Nephron (organoid): ENCODE measurements around the gene PHLDA2.

Experiments used
- H3K27ac Mint-ChIP-seq, 3 experiments: 2 replicates each; pipeline ENCODE4 v1.8.0; 2020; ENCODE audit warnings: mixed read lengths in 3 of 3, mild to moderate bottlenecking in 2 of 3, moderate library complexity in 1 of 3
- H3K27me3 Mint-ChIP-seq: 2 replicates; pipeline ENCODE4 v1.8.0; 2021; ENCODE audit warnings: low read depth, mild to moderate bottlenecking, moderate library complexity, mixed read lengths
- H3K36me3 Mint-ChIP-seq: 2 replicates; pipeline ENCODE4 v1.8.0; 2020; ENCODE audit warnings: low read depth, mixed read lengths
- H3K4me1 Mint-ChIP-seq: 2 replicates; pipeline ENCODE4 v1.8.0; 2020; ENCODE audit warnings: mixed read lengths
- H3K4me3 Mint-ChIP-seq, 3 experiments: 2 replicates each; pipeline ENCODE4 v1.8.0; 2020; ENCODE audit warnings: mild to moderate bottlenecking in 3 of 3, mixed read lengths in 3 of 3, moderate library complexity in 2 of 3
- H3K9me3 Mint-ChIP-seq: 2 replicates; pipeline ENCODE4 v1.8.0; 2020; ENCODE audit warnings: mixed read lengths
- TF ChIP-seq, protein P1 (sequence below), 3 experiments: fragments of 200-600 bp; sonication (generic); IDR thresholded peaks; one replicate each; pipeline ENCODE4 v1.5.0; 2021; ENCODE audit warnings: antibody characterized with exemption in 3 of 3; ENCODE audit not compliant: unreplicated experiment in 3 of 3

Gene PHLDA2

DNA sequence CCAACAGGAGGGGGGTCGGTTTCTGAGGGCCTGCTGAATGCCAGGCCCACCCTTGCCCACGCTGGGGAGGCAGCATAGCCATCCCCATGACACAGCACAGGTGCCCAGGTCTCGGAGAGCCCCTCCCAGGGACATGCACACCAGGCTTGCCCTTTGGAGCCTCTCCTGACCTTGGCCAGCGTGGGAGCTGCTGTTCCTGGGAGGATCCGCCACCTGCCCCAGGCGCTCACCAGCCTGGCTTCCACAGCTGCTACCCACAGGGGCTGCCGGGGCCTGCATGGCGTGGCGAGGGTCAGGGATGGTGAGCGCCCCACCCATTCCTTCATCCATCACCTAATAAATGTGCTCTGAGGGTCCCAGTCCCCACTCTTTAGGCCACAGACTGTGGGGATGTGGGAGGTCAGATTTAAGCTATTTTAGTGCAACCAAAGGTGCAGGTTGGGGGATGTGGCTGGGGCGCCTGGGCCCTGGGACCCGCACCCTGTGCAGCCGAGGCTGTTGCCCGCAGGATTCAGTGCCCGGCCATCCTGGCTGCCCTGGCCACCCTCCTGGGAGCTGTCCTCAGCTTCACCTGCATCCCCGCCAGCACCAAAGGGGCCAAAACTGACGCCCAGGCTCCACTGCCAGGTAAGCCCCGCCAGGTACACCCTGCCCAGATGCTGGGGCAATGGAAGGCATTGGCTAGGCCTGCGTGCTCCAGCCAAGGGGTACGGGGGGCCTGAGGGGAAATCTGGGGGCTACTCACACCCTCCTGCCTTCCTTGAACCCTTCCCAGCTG lies 12.9 kb downstream of the PHLDA2 start:
- no peak overlapping the region for H3K27ac Mint-ChIP-seq
- no peak overlapping the region for H3K4me3 Mint-ChIP-seq
- peaks cover 5% of the 10 kb centered on the region for H3K27me3 Mint-ChIP-seq
- no peaks in the 10 kb centered on the region for H3K4me1 Mint-ChIP-seq
- H3K36me3 Mint-ChIP-seq = no peaks in the 10 kb centered on the region
- H3K9me3 Mint-ChIP-seq = no peaks in the 10 kb centered on the region
- TF ChIP-seq, protein P1, sequence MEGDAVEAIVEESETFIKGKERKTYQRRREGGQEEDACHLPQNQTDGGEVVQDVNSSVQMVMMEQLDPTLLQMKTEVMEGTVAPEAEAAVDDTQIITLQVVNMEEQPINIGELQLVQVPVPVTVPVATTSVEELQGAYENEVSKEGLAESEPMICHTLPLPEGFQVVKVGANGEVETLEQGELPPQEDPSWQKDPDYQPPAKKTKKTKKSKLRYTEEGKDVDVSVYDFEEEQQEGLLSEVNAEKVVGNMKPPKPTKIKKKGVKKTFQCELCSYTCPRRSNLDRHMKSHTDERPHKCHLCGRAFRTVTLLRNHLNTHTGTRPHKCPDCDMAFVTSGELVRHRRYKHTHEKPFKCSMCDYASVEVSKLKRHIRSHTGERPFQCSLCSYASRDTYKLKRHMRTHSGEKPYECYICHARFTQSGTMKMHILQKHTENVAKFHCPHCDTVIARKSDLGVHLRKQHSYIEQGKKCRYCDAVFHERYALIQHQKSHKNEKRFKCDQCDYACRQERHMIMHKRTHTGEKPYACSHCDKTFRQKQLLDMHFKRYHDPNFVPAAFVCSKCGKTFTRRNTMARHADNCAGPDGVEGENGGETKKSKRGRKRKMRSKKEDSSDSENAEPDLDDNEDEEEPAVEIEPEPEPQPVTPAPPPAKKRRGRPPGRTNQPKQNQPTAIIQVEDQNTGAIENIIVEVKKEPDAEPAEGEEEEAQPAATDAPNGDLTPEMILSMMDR (IDR thresholded peaks at IDR 0.05; ENCODE audit: unreplicated experiment in 3 of 3) = no peak

DNA sequence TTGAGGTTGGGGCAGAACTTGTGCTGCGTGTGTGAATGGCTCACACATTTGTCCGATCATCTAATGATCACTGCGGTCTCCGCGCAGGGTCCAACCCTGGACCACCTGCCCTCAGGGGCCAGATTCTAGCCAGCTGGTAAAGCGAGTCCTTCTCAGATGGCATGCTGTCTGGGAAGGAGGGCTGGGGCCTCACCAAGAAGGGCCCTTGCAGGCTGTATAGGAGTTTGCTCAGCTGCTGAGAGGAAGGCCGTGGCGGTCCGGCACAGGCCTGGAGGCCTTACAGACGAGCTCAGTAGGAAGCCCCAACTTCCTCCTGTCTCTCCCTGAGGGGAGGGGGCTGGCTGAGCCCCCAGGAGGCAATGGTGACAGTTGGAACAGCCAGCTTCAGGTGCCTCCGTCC lies 13.7 kb downstream of the PHLDA2 start:
- no peak overlapping the region for H3K27ac Mint-ChIP-seq
- TF ChIP-seq, protein P1 (IDR thresholded peaks at IDR 0.05; ENCODE audit: unreplicated experiment in 3 of 3) = no peak
- no peaks in the 10 kb centered on the region for H3K36me3 Mint-ChIP-seq
- H3K4me3 Mint-ChIP-seq = no peak overlapping the region
- H3K4me1 Mint-ChIP-seq = no peaks in the 10 kb centered on the region
- peaks cover 5% of the 10 kb centered on the region for H3K27me3 Mint-ChIP-seq
- no peaks in the 10 kb centered on the region for H3K9me3 Mint-ChIP-seq

DNA sequence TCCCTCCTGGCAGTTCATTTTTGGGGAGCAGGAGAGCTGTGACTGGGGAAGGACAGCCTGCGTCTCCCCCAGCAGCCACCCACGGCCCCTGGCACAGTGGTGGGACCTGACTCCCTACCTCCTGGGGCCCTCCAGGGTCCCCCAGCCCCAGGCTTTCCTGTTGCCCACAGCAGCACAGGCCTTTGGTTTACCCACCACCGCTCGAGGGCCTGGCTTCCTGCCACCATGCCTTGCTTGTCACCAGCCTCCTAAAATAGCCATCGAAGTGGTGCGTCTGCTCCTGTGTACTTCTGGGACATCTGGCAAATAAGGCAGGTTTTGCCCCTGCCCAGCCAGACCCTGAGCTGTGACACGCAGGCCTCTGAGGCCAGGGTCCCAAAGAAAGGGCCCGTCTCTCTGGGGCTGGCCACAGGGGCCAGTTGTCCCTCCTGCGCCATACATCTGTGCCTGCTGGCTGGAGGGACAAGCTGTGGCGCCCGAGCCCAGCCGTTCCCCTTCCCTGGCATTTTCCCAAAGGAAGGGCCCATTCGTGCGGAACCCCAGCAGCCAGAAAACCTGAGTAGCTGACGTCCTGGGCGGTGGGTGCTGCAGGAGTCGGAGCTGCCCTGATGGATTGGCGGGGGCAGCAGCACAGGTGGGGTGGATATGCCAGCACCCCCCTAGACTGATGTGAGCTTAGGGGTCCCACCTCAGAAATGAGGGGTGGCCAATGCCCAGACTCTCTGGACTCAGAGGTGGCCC lies 14.6 kb downstream of the PHLDA2 start:
- H3K27ac Mint-ChIP-seq = no peak overlapping the region
- H3K27me3 Mint-ChIP-seq = peaks cover 5% of the 10 kb centered on the region
- H3K9me3 Mint-ChIP-seq = no peaks in the 10 kb centered on the region
- H3K4me3 Mint-ChIP-seq = no peak overlapping the region
- no peaks in the 10 kb centered on the region for H3K36me3 Mint-ChIP-seq
- H3K4me1 Mint-ChIP-seq = no peaks in the 10 kb centered on the region
- TF ChIP-seq, protein P1 (IDR thresholded peaks at IDR 0.05; ENCODE audit: unreplicated experiment in 3 of 3) = no peak

DNA sequence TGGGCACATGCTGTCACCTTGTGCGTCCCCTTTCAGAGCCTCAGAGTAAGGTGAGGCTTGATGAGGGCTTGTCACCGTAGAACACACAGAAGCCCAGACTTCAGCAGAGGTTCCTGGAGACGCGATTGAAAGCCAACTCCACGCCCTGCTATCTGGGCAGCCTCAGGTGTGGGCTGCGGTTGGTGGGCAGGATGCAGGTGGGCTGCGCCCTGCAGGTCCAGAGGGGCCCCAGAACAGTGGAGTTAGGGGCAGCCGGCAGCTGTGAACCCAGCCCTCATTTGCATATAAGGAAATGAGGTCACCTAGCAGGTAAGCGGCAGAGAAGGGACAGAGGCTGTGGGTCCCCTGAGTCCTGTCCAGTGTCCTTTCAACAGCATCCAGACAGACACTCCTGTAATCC lies 15.4 kb downstream of the PHLDA2 start:
- TF ChIP-seq, protein P1 (IDR thresholded peaks at IDR 0.05; ENCODE audit: unreplicated experiment in 3 of 3) = no peak
- H3K27me3 Mint-ChIP-seq = peaks cover 5% of the 10 kb centered on the region
- no peaks in the 10 kb centered on the region for H3K36me3 Mint-ChIP-seq
- no peak overlapping the region for H3K4me3 Mint-ChIP-seq
- no peaks in the 10 kb centered on the region for H3K4me1 Mint-ChIP-seq
- no peak overlapping the region for H3K27ac Mint-ChIP-seq
- H3K9me3 Mint-ChIP-seq = no peaks in the 10 kb centered on the region

DNA sequence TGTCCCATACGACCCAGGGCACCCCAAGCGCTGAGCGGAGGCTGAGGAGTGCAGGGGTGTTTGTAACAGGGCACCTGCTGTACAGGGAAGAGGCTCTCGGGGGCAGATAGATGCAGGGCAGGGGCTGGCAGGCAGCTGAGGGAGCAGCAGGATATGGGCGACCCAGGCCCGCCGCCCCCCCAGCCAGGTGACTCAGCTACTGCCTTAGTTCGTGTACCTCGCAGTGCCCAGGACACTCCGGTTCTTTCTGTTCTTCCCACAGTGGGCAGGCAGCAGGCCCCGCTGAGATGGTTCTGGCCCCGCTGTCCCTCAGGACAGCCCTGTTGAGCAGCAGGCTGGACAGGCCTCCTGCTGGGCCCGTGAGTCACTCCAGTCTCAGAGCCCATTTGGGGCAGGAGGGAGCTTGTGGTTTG lies 16.2 kb downstream of the PHLDA2 start:
- H3K27me3 Mint-ChIP-seq = peaks cover 5% of the 10 kb centered on the region
- H3K9me3 Mint-ChIP-seq = no peaks in the 10 kb centered on the region
- no peak overlapping the region for H3K27ac Mint-ChIP-seq
- H3K4me3 Mint-ChIP-seq = no peak overlapping the region
- H3K4me1 Mint-ChIP-seq = no peaks in the 10 kb centered on the region
- H3K36me3 Mint-ChIP-seq = no peaks in the 10 kb centered on the region
- TF ChIP-seq, protein P1 (IDR thresholded peaks at IDR 0.05; ENCODE audit: unreplicated experiment in 3 of 3) = no peak
